ENCODE data around the gene AP2B1.

- TF ChIP-seq EZH2 (optimal IDR thresholded peaks at IDR 0.05; ENCODE audit: low read depth, low read length) (no peak), CTCF (IDR thresholded peaks at IDR 0.05; ENCODE audit: low read length) (no peak)
Measured at GRCh38 chr17:35548208-35548810, 38.8 kb upstream of the AP2B1 start.
